IgD-negative memory B cell (primary cell): ENCODE measurements around the gene ANKHD1. TPM values are rescaled to one million over a fixed set of nuclear protein-coding genes. Genes with fewer than 3 reads are reported as not detected.
"Not testable (repeated sequence)": the region's sequence is repeated elsewhere in the genome, so short reads cannot be mapped to it uniquely, and the experiment has no call there.

Experiments
- H3K27ac Mint-ChIP-seq, 3 donors: one replicate each; pipeline ENCODE4 v1.8.0; 2020 to 2022; ENCODE audit warnings: mild to moderate bottlenecking in 3 of 3, mixed read lengths in 3 of 3, moderate library complexity in 1 of 3
- H3K27me3 Mint-ChIP-seq: one replicate; pipeline ENCODE4 v1.8.0; 2021; ENCODE audit warnings: mixed read lengths
- H3K36me3 Mint-ChIP-seq: one replicate; pipeline ENCODE4 v1.8.0; 2020; ENCODE audit warnings: mild to moderate bottlenecking, mixed read lengths
- H3K4me1 Mint-ChIP-seq, 3 donors: one replicate each; pipeline ENCODE4 v1.8.0; 2020 to 2022; ENCODE audit warnings: mixed read lengths in 3 of 3, mild to moderate bottlenecking in 1 of 3
- H3K4me3 Mint-ChIP-seq, 4 donors: one replicate each; pipeline ENCODE4 v1.8.0; 2020 to 2022; ENCODE audit warnings: mild to moderate bottlenecking in 4 of 4, mixed read lengths in 4 of 4, moderate library complexity in 3 of 4
- H3K9me3 Mint-ChIP-seq, 3 donors: one replicate each; pipeline ENCODE4 v1.8.0; 2020 to 2021; ENCODE audit warnings: mixed read lengths in 3 of 3, mild to moderate bottlenecking in 1 of 3
- polyA plus RNA-seq: library from polyadenylated mRNA; unstranded; fragments of 300-500 nt; fragmentation: Illumina TruSeq; gene quantifications from one replicate; pipeline ENCODE4 v1.2.3, GENCODE V29; 2021

ANKHD1 gene
- polyA plus RNA-seq, 1 donor from 2014 or later: 69.7 TPM

GRCh38 chr5:140565780-140566095 is 164.1 kb downstream of the ANKHD1 start:
- H3K27ac Mint-ChIP-seq: peak overlapping the region in 2 of 3 donors; percentile 82 to 96
- no peaks in the 10 kb centered on the region for H3K27me3 Mint-ChIP-seq
- peak overlapping the region in 3 of 4 donors; percentile 89 to 98 (median 97) for H3K4me3 Mint-ChIP-seq
- peaks cover 20 to 44% (median 27%) of the 10 kb centered on the region in 3 donors for H3K4me1 Mint-ChIP-seq
- H3K36me3 Mint-ChIP-seq: peaks cover 15% of the 10 kb centered on the region
- no peaks in the 10 kb centered on the region for H3K9me3 Mint-ChIP-seq

- peak overlapping the region in 2 of 3 donors; percentile 60 to 85 for H3K27ac Mint-ChIP-seq
- H3K4me1 Mint-ChIP-seq: peaks cover 20 to 42% (median 27%) of the 10 kb centered on the region in 3 donors
- H3K9me3 Mint-ChIP-seq: no peaks in the 10 kb centered on the region
- H3K27me3 Mint-ChIP-seq: no peaks in the 10 kb centered on the region
- H3K36me3 Mint-ChIP-seq: peaks cover 15% of the 10 kb centered on the region
- H3K4me3 Mint-ChIP-seq: peak overlapping the region in 2 of 4 donors; percentile 82 to 89
Measured at GRCh38 chr5:140566665-140567064, 165.0 kb downstream of the ANKHD1 start.

GRCh38 chr5:140567136-140567818 is 165.6 kb downstream of the ANKHD1 start:
- H3K27me3 Mint-ChIP-seq: no peaks in the 10 kb centered on the region
- peak overlapping the region in 2 of 4 donors; percentile 82 to 89 for H3K4me3 Mint-ChIP-seq
- H3K27ac Mint-ChIP-seq: peak overlapping the region; percentile 17 to 85 (median 60)
- peaks cover 15% of the 10 kb centered on the region for H3K36me3 Mint-ChIP-seq
- H3K9me3 Mint-ChIP-seq: no peaks in the 10 kb centered on the region
- H3K4me1 Mint-ChIP-seq: peaks cover 20 to 42% (median 27%) of the 10 kb centered on the region in 3 donors

- H3K27ac Mint-ChIP-seq: peak overlapping the region in 2 of 3 donors; percentile 60 to 85
- peaks cover 12% of the 10 kb centered on the region for H3K36me3 Mint-ChIP-seq
- peak overlapping the region in 1 of 4 donors; percentile 13 for H3K4me3 Mint-ChIP-seq
- H3K9me3 Mint-ChIP-seq: no peaks in the 10 kb centered on the region
- H3K27me3 Mint-ChIP-seq: no peaks in the 10 kb centered on the region
- peaks cover 20 to 37% (median 27%) of the 10 kb centered on the region in 3 donors for H3K4me1 Mint-ChIP-seq
Measured at GRCh38 chr5:140567871-140568270, 166.2 kb downstream of the ANKHD1 start.

- Mint-ChIP-seq H3K36me3 (peaks cover 16% of the 10 kb centered on the region), H3K27ac (peak overlapping the region; percentile 95 to 98 (median 97)), H3K4me1 (peaks cover 20 to 35% (median 26%) of the 10 kb centered on the region in 3 donors), H3K27me3 (no peaks in the 10 kb centered on the region), H3K9me3 (no peaks in the 10 kb centered on the region), H3K4me3 (peak overlapping the region in 3 of 4 donors; percentile 32 to 88 (median 69))
Measured at GRCh38 chr5:140568443-140569063, 166.9 kb downstream of the ANKHD1 start.

- Mint-ChIP-seq H3K27ac (peak overlapping the region; percentile 95 to 98 (median 97)), H3K4me1 (peaks cover 20 to 31% (median 26%) of the 10 kb centered on the region in 3 donors), H3K27me3 (no peaks in the 10 kb centered on the region), H3K4me3 (peak overlapping the region in 3 of 4 donors; percentile 67 to 88 (median 79)), H3K9me3 (no peaks in the 10 kb centered on the region), H3K36me3 (peaks cover 18% of the 10 kb centered on the region)
Measured at GRCh38 chr5:140569197-140569596, 167.6 kb downstream of the ANKHD1 start.

GRCh38 chr5:140570058-140570457 is 168.4 kb downstream of the ANKHD1 start:
- H3K27me3 Mint-ChIP-seq: no peaks in the 10 kb centered on the region
- H3K4me1 Mint-ChIP-seq: peaks cover 13 to 28% (median 22%) of the 10 kb centered on the region in 3 donors
- H3K27ac Mint-ChIP-seq: peak overlapping the region in 2 of 3 donors; percentile 74 to 95
- H3K9me3 Mint-ChIP-seq: no peaks in the 10 kb centered on the region
- peaks cover 15% of the 10 kb centered on the region for H3K36me3 Mint-ChIP-seq
- H3K4me3 Mint-ChIP-seq: no peak overlapping the region

GRCh38 chr5:140570488-140570887 is 168.9 kb downstream of the ANKHD1 start:
- no peaks in the 10 kb centered on the region for H3K27me3 Mint-ChIP-seq
- peak overlapping the region in 1 of 3 donors; percentile 74 for H3K27ac Mint-ChIP-seq
- peaks cover 15% of the 10 kb centered on the region for H3K36me3 Mint-ChIP-seq
- no peaks in the 10 kb centered on the region for H3K9me3 Mint-ChIP-seq
- H3K4me1 Mint-ChIP-seq: peaks cover 13 to 25% (median 17%) of the 10 kb centered on the region in 3 donors
- no peak overlapping the region for H3K4me3 Mint-ChIP-seq

- Mint-ChIP-seq H3K4me3 (no peak overlapping the region), H3K27me3 (no peaks in the 10 kb centered on the region), H3K27ac (no peak overlapping the region), H3K4me1 (peaks cover 12 to 21% (median 13%) of the 10 kb centered on the region in 3 donors), H3K36me3 (peaks cover 13% of the 10 kb centered on the region), H3K9me3 (no peaks in the 10 kb centered on the region)
Measured at GRCh38 chr5:140571105-140571504, 169.5 kb downstream of the ANKHD1 start.

GRCh38 chr5:140573683-140574082 is 172.1 kb downstream of the ANKHD1 start:
- Mint-ChIP-seq H3K36me3 (peaks cover 9% of the 10 kb centered on the region), H3K27me3 (no peaks in the 10 kb centered on the region), H3K9me3 (no peaks in the 10 kb centered on the region), H3K27ac (no peak overlapping the region), H3K4me1 (peaks cover 11 to 13% (median 11%) of the 10 kb centered on the region in 3 donors), H3K4me3 (no peak overlapping the region)

GRCh38 chr5:140574165-140574564 is 172.5 kb downstream of the ANKHD1 start:
- no peaks in the 10 kb centered on the region for H3K9me3 Mint-ChIP-seq
- no peak overlapping the region for H3K4me3 Mint-ChIP-seq
- no peak overlapping the region for H3K27ac Mint-ChIP-seq
- H3K27me3 Mint-ChIP-seq: no peaks in the 10 kb centered on the region
- peaks cover 6 to 11% (median 8%) of the 10 kb centered on the region in 3 donors for H3K4me1 Mint-ChIP-seq
- peaks cover 8% of the 10 kb centered on the region for H3K36me3 Mint-ChIP-seq

GRCh38 chr5:140575309-140575708 is 173.7 kb downstream of the ANKHD1 start:
- Mint-ChIP-seq H3K4me1 (peaks cover under 1 to 2% (median 2%) of the 10 kb centered on the region in 3 donors), H3K9me3 (no peaks in the 10 kb centered on the region), H3K27me3 (no peaks in the 10 kb centered on the region), H3K4me3 (no peak overlapping the region), H3K36me3 (peaks cover 7% of the 10 kb centered on the region), H3K27ac (no peak overlapping the region)

GRCh38 chr5:140576776-140577201 is 175.2 kb downstream of the ANKHD1 start:
- H3K36me3 Mint-ChIP-seq: peaks cover 5% of the 10 kb centered on the region
- no peak overlapping the region for H3K27ac Mint-ChIP-seq
- no peaks in the 10 kb centered on the region for H3K27me3 Mint-ChIP-seq
- H3K4me1 Mint-ChIP-seq: peaks cover 0 to 3% (median 0%) of the 10 kb centered on the region in 3 donors
- no peak overlapping the region for H3K4me3 Mint-ChIP-seq
- no peaks in the 10 kb centered on the region for H3K9me3 Mint-ChIP-seq

- not testable (repeated sequence) for H3K27me3 Mint-ChIP-seq, H3K4me3 Mint-ChIP-seq, H3K4me1 Mint-ChIP-seq, H3K27ac Mint-ChIP-seq, H3K36me3 Mint-ChIP-seq, H3K9me3 Mint-ChIP-seq
Measured at GRCh38 chr5:140579188-140579747, 177.6 kb downstream of the ANKHD1 start.

GRCh38 chr5:140587495-140587894 is 185.9 kb downstream of the ANKHD1 start:
- no peaks in the 10 kb centered on the region for H3K27me3 Mint-ChIP-seq
- no peaks in the 10 kb centered on the region for H3K4me1 Mint-ChIP-seq

More at GRCh38 chr5:140587495-140587894, 185.9 kb downstream of the ANKHD1 start:
- Mint-ChIP-seq H3K4me3 (no peak overlapping the region), H3K9me3 (no peaks in the 10 kb centered on the region), H3K36me3 (peaks cover 1% of the 10 kb centered on the region), H3K27ac (no peak overlapping the region)
